ENCODE data around the gene KCNK16.

DNA sequence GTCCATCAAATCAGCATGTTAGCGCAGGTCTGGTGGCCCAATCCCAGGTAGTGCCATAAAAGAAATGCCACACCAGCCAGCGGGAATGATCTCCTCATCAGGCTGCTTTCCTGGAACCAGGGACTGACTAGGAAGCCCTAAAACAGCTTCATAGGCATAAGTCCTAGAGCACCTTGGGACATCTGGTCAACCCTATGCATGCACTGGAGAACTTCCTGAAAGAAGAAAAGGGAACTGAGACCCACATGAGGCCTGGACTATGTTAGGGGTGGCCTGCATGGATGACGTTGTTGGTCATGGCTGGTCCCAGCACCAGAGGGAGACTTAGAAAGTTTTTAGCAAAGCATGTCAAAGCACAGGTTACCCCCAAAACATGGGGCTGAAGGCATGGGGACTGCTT is 7.6 kb upstream of the KCNK16 start:
- TF ChIP-seq, protein P1, sequence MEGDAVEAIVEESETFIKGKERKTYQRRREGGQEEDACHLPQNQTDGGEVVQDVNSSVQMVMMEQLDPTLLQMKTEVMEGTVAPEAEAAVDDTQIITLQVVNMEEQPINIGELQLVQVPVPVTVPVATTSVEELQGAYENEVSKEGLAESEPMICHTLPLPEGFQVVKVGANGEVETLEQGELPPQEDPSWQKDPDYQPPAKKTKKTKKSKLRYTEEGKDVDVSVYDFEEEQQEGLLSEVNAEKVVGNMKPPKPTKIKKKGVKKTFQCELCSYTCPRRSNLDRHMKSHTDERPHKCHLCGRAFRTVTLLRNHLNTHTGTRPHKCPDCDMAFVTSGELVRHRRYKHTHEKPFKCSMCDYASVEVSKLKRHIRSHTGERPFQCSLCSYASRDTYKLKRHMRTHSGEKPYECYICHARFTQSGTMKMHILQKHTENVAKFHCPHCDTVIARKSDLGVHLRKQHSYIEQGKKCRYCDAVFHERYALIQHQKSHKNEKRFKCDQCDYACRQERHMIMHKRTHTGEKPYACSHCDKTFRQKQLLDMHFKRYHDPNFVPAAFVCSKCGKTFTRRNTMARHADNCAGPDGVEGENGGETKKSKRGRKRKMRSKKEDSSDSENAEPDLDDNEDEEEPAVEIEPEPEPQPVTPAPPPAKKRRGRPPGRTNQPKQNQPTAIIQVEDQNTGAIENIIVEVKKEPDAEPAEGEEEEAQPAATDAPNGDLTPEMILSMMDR (IDR thresholded peaks at IDR 0.05) = no peak
- TF ChIP-seq EZH2 (IDR thresholded peaks at IDR 0.05) = no peak

Data from neural progenitor cell (in vitro differentiated cells).